Transverse colon (tissue), 4 donors: Measurements from ENCODE around the gene USF1.

ENCODE experiments used
- POLR2AphosphoS5 ChIP-seq, 3 donors: sonication (generic); formaldehyde crosslinking; IDR thresholded peaks; one replicate each; pipeline ENCODE4 v1.6.1; 2016; ENCODE audit warnings: antibody characterized with exemption in 3 of 3
- TF ChIP-seq, protein P1 (sequence below), 5 experiments: fragments of 200-600 bp in 3 of 5; fragments of 450-650 bp in 2 of 5; sonication (generic) in 3 of 5; IDR thresholded peaks; 1 replicate in 2 of 5; 2 replicates in 3 of 5; pipeline ENCODE4 v1.5.1; 2016 to 2017; ENCODE audit warnings: antibody characterized with exemption in 5 of 5, inconsistent platforms in 3 of 5, mild to moderate bottlenecking in 2 of 5, moderate library complexity in 1 of 5

DNA sequence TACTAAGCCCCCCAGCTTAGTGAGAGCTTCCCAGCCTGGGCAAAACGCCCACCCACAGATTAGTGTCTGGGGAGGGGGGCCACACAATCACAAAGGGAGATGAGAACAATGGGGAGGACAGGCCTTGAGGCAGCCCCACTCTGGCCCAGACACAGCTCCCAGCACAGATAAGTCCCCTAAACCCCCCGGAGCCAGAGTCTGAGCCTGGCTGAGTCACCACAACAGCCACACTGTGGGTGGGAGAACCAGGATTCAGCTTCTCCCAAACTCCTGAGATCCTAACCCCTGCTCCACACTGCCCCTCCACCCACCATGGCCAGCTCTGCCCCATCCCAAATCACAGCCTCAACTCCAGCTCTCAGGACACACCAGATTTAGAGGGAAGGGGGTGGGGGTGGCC lies 39.4 kb upstream of the USF1 start:
- TF ChIP-seq, protein P1, sequence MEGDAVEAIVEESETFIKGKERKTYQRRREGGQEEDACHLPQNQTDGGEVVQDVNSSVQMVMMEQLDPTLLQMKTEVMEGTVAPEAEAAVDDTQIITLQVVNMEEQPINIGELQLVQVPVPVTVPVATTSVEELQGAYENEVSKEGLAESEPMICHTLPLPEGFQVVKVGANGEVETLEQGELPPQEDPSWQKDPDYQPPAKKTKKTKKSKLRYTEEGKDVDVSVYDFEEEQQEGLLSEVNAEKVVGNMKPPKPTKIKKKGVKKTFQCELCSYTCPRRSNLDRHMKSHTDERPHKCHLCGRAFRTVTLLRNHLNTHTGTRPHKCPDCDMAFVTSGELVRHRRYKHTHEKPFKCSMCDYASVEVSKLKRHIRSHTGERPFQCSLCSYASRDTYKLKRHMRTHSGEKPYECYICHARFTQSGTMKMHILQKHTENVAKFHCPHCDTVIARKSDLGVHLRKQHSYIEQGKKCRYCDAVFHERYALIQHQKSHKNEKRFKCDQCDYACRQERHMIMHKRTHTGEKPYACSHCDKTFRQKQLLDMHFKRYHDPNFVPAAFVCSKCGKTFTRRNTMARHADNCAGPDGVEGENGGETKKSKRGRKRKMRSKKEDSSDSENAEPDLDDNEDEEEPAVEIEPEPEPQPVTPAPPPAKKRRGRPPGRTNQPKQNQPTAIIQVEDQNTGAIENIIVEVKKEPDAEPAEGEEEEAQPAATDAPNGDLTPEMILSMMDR (IDR thresholded peaks at IDR 0.05) = no peak
- TF ChIP-seq POLR2AphosphoS5 (IDR thresholded peaks at IDR 0.05) = no peak
